Measurements from ENCODE around the gene KRT72.

The KRT72 gene

GRCh38 chr12:52584156-52584682 is 17.0 kb downstream of the KRT72 start:
- ChIA-PET POLR2A (ENCODE audit: low non-redundant PET) (interaction anchor here (0.5 kb wide), 1 partner anchor 294 kb away, joined by 5 read pairs; no protein-coding TSS in a partner anchor), CTCF (interaction anchor here (0.7 to 4.1 kb wide), 2 partner anchors 39 to 296 kb away, joined by 4 to 39 read pairs; no protein-coding TSS in a partner anchor)
- TF ChIP-seq CTCF (conservative IDR thresholded peaks at IDR 0.05; ENCODE audit: low read depth) = no peak
- 0 out of 2 replicates have a peak overlapping the region, but pooled peaks have one; percentile 35 for H3K27ac ChIP-seq
- no peak for DNase-seq (ENCODE audit: low spot score)

- ChIA-PET CTCF (interaction anchor here (0.5 to 4.1 kb wide), 11 partner anchors 63 to 434 kb away, joined by 3 to 39 read pairs (median 4); partner anchors contain the start of gene KRT5), POLR2A (ENCODE audit: low non-redundant PET) (no interaction called here)
- peak; percentile 90 for DNase-seq (ENCODE audit: low spot score)
- peak overlapping the region; percentile 92 for H3K27ac ChIP-seq
- peak; percentile 76 for TF ChIP-seq CTCF (conservative IDR thresholded peaks at IDR 0.05; ENCODE audit: low read depth)
Observed at GRCh38 chr12:52582971-52583456, 18.2 kb downstream of the KRT72 start.

- ChIA-PET CTCF (interaction anchor here (0.5 to 4.1 kb wide), 14 partner anchors 63 to 439 kb away, joined by 3 to 39 read pairs (median 4); partner anchors contain the start of gene KRT5), POLR2A (ENCODE audit: low non-redundant PET) (interaction anchor here (1.4 kb wide), 1 partner anchor 62 kb away, joined by 8 read pairs; the partner anchor contains the start of gene KRT5)
- H3K27ac ChIP-seq = peak overlapping the region; percentile 92
- no peak for DNase-seq (ENCODE audit: low spot score)
- no peak for TF ChIP-seq CTCF (conservative IDR thresholded peaks at IDR 0.05; ENCODE audit: low read depth)
Observed at GRCh38 chr12:52582486-52582885, 18.8 kb downstream of the KRT72 start.

GRCh38 chr12:52581481-52581880 is 19.8 kb downstream of the KRT72 start:
- CTCF ChIA-PET = interaction anchor here (0.6 to 4.1 kb wide), 6 partner anchors 37 to 438 kb away, joined by 4 to 39 read pairs (median 4); no protein-coding TSS in a partner anchor
- POLR2A ChIA-PET (ENCODE audit: low non-redundant PET) = interaction anchor here (1.4 kb wide), 1 partner anchor 61 kb away, joined by 8 read pairs; the partner anchor contains the start of gene KRT5
- peak; percentile 90 for DNase-seq (ENCODE audit: low spot score)
- H3K27ac ChIP-seq = peak overlapping the region; percentile 92
- TF ChIP-seq CTCF (conservative IDR thresholded peaks at IDR 0.05; ENCODE audit: low read depth) = no peak

- ChIA-PET CTCF (interaction anchor here (1.0 to 4.1 kb wide), 4 partner anchors 37 to 299 kb away, joined by 4 to 39 read pairs (median 6); no protein-coding TSS in a partner anchor), POLR2A (ENCODE audit: low non-redundant PET) (interaction anchor here (1.4 kb wide), 1 partner anchor 61 kb away, joined by 8 read pairs; the partner anchor contains the start of gene KRT5)
- DNase-seq (ENCODE audit: low spot score) = no peak
- H3K27ac ChIP-seq = peak overlapping the region; percentile 92
- TF ChIP-seq CTCF (conservative IDR thresholded peaks at IDR 0.05; ENCODE audit: low read depth) = no peak
Observed at GRCh38 chr12:52581066-52581465, 20.2 kb downstream of the KRT72 start.

- DNase-seq (ENCODE audit: low spot score) = peak; percentile 5
- ChIA-PET CTCF (interaction anchor here (0.6 to 4.1 kb wide), 7 partner anchors 36 to 329 kb away, joined by 3 to 39 read pairs (median 5); no protein-coding TSS in a partner anchor), POLR2A (ENCODE audit: low non-redundant PET) (interaction anchor here (0.5 to 0.6 kb wide), 3 partner anchors 156 to 467 kb away, joined by 3 read pairs; no protein-coding TSS in a partner anchor)
- no peak for TF ChIP-seq CTCF (conservative IDR thresholded peaks at IDR 0.05; ENCODE audit: low read depth)
- H3K27ac ChIP-seq = peak overlapping the region; percentile 92
Observed at GRCh38 chr12:52580496-52580895, 20.8 kb downstream of the KRT72 start.

Data from RWPE1 (cell line).